GM12878 (cell line): ENCODE measurements around the gene TBRG4. TPM values are rescaled to one million over a fixed set of nuclear protein-coding genes. Genes with fewer than 3 reads are reported as not detected.

ENCODE experiments used
- ATAC-seq: fragments of 200-7000 bp; cut with Tn5 transposase; 3 replicates; pipeline ENCODE4 v1.9.1; 2020; ENCODE audit warnings: mild to moderate bottlenecking, moderate library complexity
- BruUV-seq: library from RNA; stranded (reverse); fragments of 400-500 nt; replicated peaks from 2 replicates; lab custom pipeline; 2021; lab: Mats Ljungman, UMichigan
- CTCF ChIA-PET: fragments of 300-600 bp; sonication (Branson Sonifier 250); formaldehyde crosslinking; extraction: SDS; loops from one replicate; lab custom pipeline; 2021; ENCODE audit warnings: inconsistent platforms; lab: Yijun Ruan, JAX
- POLR2A ChIA-PET: fragments of 350-600 bp; formaldehyde crosslinking; extraction: SDS; loops from one replicate; lab custom pipeline; 2021; ENCODE audit warnings: inconsistent platforms; lab: Charles Lee
- RAD21 ChIA-PET: fragments of 300-600 bp; sonication (Branson Sonifier 250); formaldehyde crosslinking; loops from one replicate; lab custom pipeline; 2023; ENCODE audit warnings: antibody characterized with exemption; ENCODE audit not compliant: unreplicated experiment; lab: Charles Lee
- SMC1A ChIA-PET: fragments of 300-600 bp; sonication (Branson Sonifier 250); formaldehyde crosslinking; loops from one replicate; lab custom pipeline; 2023; ENCODE audit not compliant: unreplicated experiment, uncharacterized antibody; lab: Charles Lee
- DNase-seq: peaks from one replicate; pipeline ENCODE4 v3.0.0-alpha.2; 2011; ENCODE audit warnings: low read depth, low spot score
- FAIRE-seq: peaks from 3 replicates; lab custom pipeline; 2011; peaks lifted over from hg19 to GRCh38; lab: Jason Lieb, UNC
- H2AFZ ChIP-seq: 2 replicates; pipeline ENCODE4 v1.6.0; 2011; ENCODE audit warnings: low read depth, low read length, control low read depth; ENCODE audit not compliant: control insufficient read depth
- H3K27ac ChIP-seq: 2 replicates; pipeline ENCODE4 v1.5.1; 2011; ENCODE audit warnings: control low read depth; ENCODE audit not compliant: control insufficient read depth, insufficient read depth
- H3K27me3 ChIP-seq, 2 experiments: replicated peaks in 1 of 2; 2 replicates each; pipeline versions ENCODE4 v1.6.0 to v1.6.1; 2011; ENCODE audit warnings: low read length in 1 of 2; ENCODE audit not compliant: control insufficient read depth in 2 of 2, insufficient read depth in 2 of 2
- H3K36me3 ChIP-seq, 2 experiments: 2 replicates each; pipeline ENCODE4 v1.5.1; 2011; ENCODE audit warnings: low read length in 1 of 2; ENCODE audit not compliant: control insufficient read depth in 2 of 2, insufficient read depth in 2 of 2
- H3K4me1 ChIP-seq: 2 replicates; pipeline ENCODE4 v1.6.1; 2011; ENCODE audit warnings: mild to moderate bottlenecking, low read length, moderate library complexity, mixed read lengths; ENCODE audit not compliant: control insufficient read depth, insufficient read depth
- H3K4me2 ChIP-seq: 2 replicates; pipeline ENCODE4 v1.6.0; 2011; ENCODE audit warnings: control low read depth; ENCODE audit not compliant: control insufficient read depth, insufficient read depth
- H3K4me3 ChIP-seq: fragments of 200-600 bp; sonication (generic); 2 replicates; pipeline ENCODE4 v1.5.1; 2016
- H3K79me2 ChIP-seq: 2 replicates; pipeline ENCODE4 v1.6.0; 2011; ENCODE audit warnings: low read length; ENCODE audit not compliant: control insufficient read depth, insufficient read depth
- H3K9ac ChIP-seq: 2 replicates; pipeline ENCODE4 v1.8.0; 2011; ENCODE audit warnings: low read length, control low read depth, mixed read lengths; ENCODE audit not compliant: control insufficient read depth, insufficient read depth
- H3K9me3 ChIP-seq: replicated peaks from 3 replicates; pipeline ENCODE4 v1.5.1; 2011; ENCODE audit warnings: mild to moderate bottlenecking, low read length; ENCODE audit not compliant: control insufficient read depth, insufficient read depth
- H4K20me1 ChIP-seq: 2 replicates; pipeline ENCODE4 v1.6.0; 2011; ENCODE audit not compliant: control insufficient read depth, insufficient read depth
- ATF7 ChIP-seq: fragments of 450-650 bp; IDR thresholded peaks from 2 replicates; pipeline ENCODE4 v1.6.1; 2016; ENCODE audit warnings: low read depth, mild to moderate bottlenecking
- CREB1 ChIP-seq: IDR thresholded peaks from 2 replicates; pipeline ENCODE4 v1.6.1; 2012; ENCODE audit warnings: low read depth, mild to moderate bottlenecking, inconsistent platforms
- DPF2 ChIP-seq: fragments of 450-650 bp; IDR thresholded peaks from 2 replicates; pipeline ENCODE4 v1.6.1; 2017; ENCODE audit warnings: mild to moderate bottlenecking
- EGR1 ChIP-seq, 2 experiments: IDR thresholded peaks; 1 replicate in 1 of 2; 2 replicates in 1 of 2; pipeline ENCODE4 v1.6.1; 2011 to 2012; ENCODE audit warnings: low read depth in 2 of 2, low read length in 2 of 2, borderline replicate concordance in 1 of 2, mild to moderate bottlenecking in 1 of 2, moderate library complexity in 1 of 2
- FOXK2 ChIP-seq: fragments of 450-650 bp; IDR thresholded peaks from 2 replicates; pipeline ENCODE4 v1.6.1; 2017; ENCODE audit warnings: mild to moderate bottlenecking, moderate library complexity
- HCFC1 ChIP-seq: fragments of 150-350 bp; IDR thresholded peaks from 2 replicates; pipeline ENCODE4 v1.6.1; 2014; ENCODE audit warnings: low read length
- HSF1 ChIP-seq: fragments of 150-350 bp; IDR thresholded peaks from 2 replicates; pipeline ENCODE4 v1.6.1; 2014; ENCODE audit warnings: mild to moderate bottlenecking, low read depth, low read length
- JUNB ChIP-seq: IDR thresholded peaks from 2 replicates; pipeline ENCODE4 v1.6.1; 2016; ENCODE audit warnings: antibody characterized with exemption, mild to moderate bottlenecking
- KDM1A ChIP-seq: fragments of 200-600 bp; sonication (generic); IDR thresholded peaks from 2 replicates; pipeline ENCODE4 v1.6.1; 2016; ENCODE audit warnings: borderline replicate concordance
- NBN ChIP-seq: fragments of 450-650 bp; IDR thresholded peaks from 2 replicates; pipeline ENCODE4 v1.6.1; 2016
- NFIC ChIP-seq: IDR thresholded peaks from 2 replicates; pipeline ENCODE4 v1.6.1; 2012; ENCODE audit warnings: low read depth, mild to moderate bottlenecking, inconsistent platforms, low read length, moderate library complexity
- NFYA ChIP-seq: IDR thresholded peaks from 2 replicates; pipeline ENCODE4 v1.6.1; 2011; ENCODE audit warnings: low read depth, mild to moderate bottlenecking, low read length, improper control_type of control experiment, borderline replicate concordance
- PAX5 ChIP-seq: IDR thresholded peaks from 2 replicates; pipeline ENCODE4 v1.6.1; 2011; ENCODE audit warnings: low read depth, low read length, borderline replicate concordance
- PBX3 ChIP-seq: IDR thresholded peaks from 2 replicates; pipeline ENCODE4 v1.6.1; 2011; ENCODE audit warnings: mild to moderate bottlenecking, low read depth, low read length, moderate library complexity; ENCODE audit not compliant: insufficient replicate concordance
- RAD51 ChIP-seq: fragments of 450-650 bp; IDR thresholded peaks from 2 replicates; pipeline ENCODE4 v1.6.1; 2016; ENCODE audit warnings: moderate library complexity, mild to moderate bottlenecking, inconsistent platforms
- REST ChIP-seq: IDR thresholded peaks from 2 replicates; pipeline ENCODE4 v1.6.1; 2012; ENCODE audit warnings: mild to moderate bottlenecking, low read depth, low read length
- SIN3A ChIP-seq: IDR thresholded peaks from 2 replicates; pipeline ENCODE4 v1.6.1; 2012; ENCODE audit warnings: low read depth, low read length, improper control_type of control experiment
- SMAD5 ChIP-seq: IDR thresholded peaks from 2 replicates; pipeline ENCODE4 v1.6.1; 2016; ENCODE audit warnings: antibody characterized with exemption, low read depth
- SREBF1 ChIP-seq: IDR thresholded peaks from 2 replicates; pipeline ENCODE4 v1.6.1; 2012; ENCODE audit warnings: mild to moderate bottlenecking, low read length
- WGBS: methylation state at CpG from one replicate; pipeline ENCODE4 v1.1.6; 2016; ENCODE audit warnings: low lambda C conversion rate; ENCODE audit not compliant: insufficient replicate concordance, insufficient coverage; ENCODE audit errors: missing lambda C conversion rate; 5-methylcytosine and 5-hydroxymethylcytosine counted together
- in situ Hi-C: fragments of 300-500 bp; cut with MboI; formaldehyde crosslinking; loops from 9 replicates; pipeline ENCODE4 v1.14.3; 2018; ENCODE audit warnings: mixed read lengths
- intact Hi-C: fragments of 100-400 bp; cut with micrococcal nuclease; formaldehyde crosslinking; loops from one replicate; pipeline ENCODE4 v1.14.2; 2022; ENCODE audit not compliant: unreplicated experiment
- polyA plus RNA-seq, 11 experiments: library from polyadenylated mRNA; depleted of rRNA in 4 of 11; unstranded in 6 of 11; stranded (reverse) in 5 of 11; fragments of >200 nt; fragmentation: Nextera tagmentation in 4 of 11; fragmentation: Illumina TruSeq in 1 of 11; extraction: Ambion mirVana in 4 of 11; extraction: Trizol in 1 of 11; gene quantifications; 1 replicate in 1 of 11; 2 replicates in 10 of 11; pipeline versions ENCODE4 v1.2.1 to v1.2.3, GENCODE V29; 2011 to 2016; ENCODE audit warnings: inconsistent platforms in 2 of 11, missing spikeins in 2 of 11, low read depth in 1 of 11
- total RNA-seq, 4 experiments: library from RNA; depleted of rRNA in 3 of 4; stranded (reverse); fragments of >200 nt in 3 of 4; fragmentation: Illumina TruSeq in 1 of 4; extraction: Trizol in 1 of 4; gene quantifications; 2 replicates each; pipeline versions ENCODE4 v1.2.1 to v1.2.3, GENCODE V29; 2013 to 2021

Gene TBRG4
- total and polyA plus RNA-seq, 10 of the 15 experiments (the other 5 are each of a cell fraction or from before 2014, with no cell fraction given) = 8.4 to 130 (median 118) TPM

- no peak for TF ChIP-seq HSF1
- no peak for TF ChIP-seq PBX3
- no peak for TF ChIP-seq SIN3A
- TF ChIP-seq EGR1 (IDR thresholded peaks at IDR 0.05; ENCODE audit: borderline replicate concordance in 1 of 2, low read depth in 2 of 2, low read length in 2 of 2) = no peak
- no peak for TF ChIP-seq CREB1
- no peak for TF ChIP-seq NBN
- no peak for TF ChIP-seq DPF2
- no peak for TF ChIP-seq NFIC
- TF ChIP-seq HCFC1 = no peak
- no peak for TF ChIP-seq FOXK2
- TF ChIP-seq JUNB = no peak
These were observed 4.1 kb downstream of the TBRG4 start (continued) for GRCh38 chr7:45107356-45107755.

GRCh38 chr7:45106820-45107219 is 4.7 kb downstream of the TBRG4 start:
- no peak overlapping the region for H3K9ac ChIP-seq
- SMC1A ChIA-PET = interaction anchor here (1.1 kb wide), 1 partner anchor 105 kb away, joined by 3 read pairs; no protein-coding TSS in a partner anchor
- peaks cover 44 to 49% of the 10 kb centered on the region in 2 experiments for H3K36me3 ChIP-seq
- peak overlapping the region; percentile 45; the same call in 1 of the 2 replicates for H3K4me3 ChIP-seq
- H3K4me1 ChIP-seq = peaks cover 7% of the 10 kb centered on the region
- H2AFZ ChIP-seq = no peak overlapping the region
- no peak overlapping the region for H3K27ac ChIP-seq
- ATAC-seq (no peak), FAIRE-seq (no peak), DNase-seq (no peak)
- POLR2A ChIA-PET = no interaction called here
- intact Hi-C loops = no loop called here
- H3K4me2 ChIP-seq = peak overlapping the region; percentile 53; the same call in 1 of the 2 replicates
- CTCF ChIA-PET = interaction anchor here (1.3 kb wide), 1 partner anchor 133 kb away, joined by 6 read pairs; no protein-coding TSS in a partner anchor
- peaks cover 6% of the 10 kb centered on the region for H4K20me1 ChIP-seq
- in situ Hi-C loops = no loop called here
- RAD21 ChIA-PET = interaction anchor here (1.3 kb wide), 1 partner anchor 134 kb away, joined by 3 read pairs; no protein-coding TSS in a partner anchor
- peaks cover 51% of the 10 kb centered on the region for H3K79me2 ChIP-seq
- H3K9me3 ChIP-seq = no peaks in the 10 kb centered on the region
- BruUV-seq = no TSS peak
- H3K27me3 ChIP-seq = no peaks in the 10 kb centered on the region
- 60% methylated on average over 8 of the region's 8 CpGs for WGBS
- TF ChIP-seq SREBF1 (no peak), SMAD5 (no peak), RAD51 (no peak), KDM1A (no peak), NFYA (no peak), REST (no peak), ATF7 (no peak), PAX5 (no peak)
